GM19463 (cell line): ENCODE data around the gene SLFN14.
"Not testable (repeated sequence)": the region's sequence is repeated elsewhere in the genome, so short reads cannot be mapped to it uniquely, and the experiment has no call there.

Source experiments
- ATAC-seq: cut with Tn5 transposase; IDR thresholded peaks from one replicate; pipeline ENCODE4 v1.9.1; 2021; ENCODE audit warnings: mild to moderate bottlenecking, moderate library complexity; ENCODE audit not compliant: unreplicated experiment

The SLFN14 gene

DNA sequence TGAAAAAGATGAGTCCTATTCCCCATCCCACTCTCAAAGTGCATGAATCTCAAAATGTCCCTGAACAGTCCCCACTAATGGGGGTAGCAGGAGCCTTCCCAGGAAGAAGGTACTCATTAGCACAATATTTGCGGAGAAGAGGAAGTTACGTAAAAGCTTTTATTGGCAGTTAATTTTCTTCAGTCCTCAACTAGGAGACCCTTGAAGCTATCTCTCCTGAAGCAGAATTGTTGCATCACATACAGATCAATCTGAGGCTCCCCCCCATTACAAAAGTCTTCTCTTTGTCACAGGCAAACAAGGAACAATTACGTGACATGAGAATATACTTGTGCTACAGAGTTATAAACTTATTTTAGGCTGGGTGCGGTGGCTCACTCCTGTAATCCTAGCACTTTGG lies 37.3 kb downstream of the SLFN14 start:
- no peak for ATAC-seq

DNA sequence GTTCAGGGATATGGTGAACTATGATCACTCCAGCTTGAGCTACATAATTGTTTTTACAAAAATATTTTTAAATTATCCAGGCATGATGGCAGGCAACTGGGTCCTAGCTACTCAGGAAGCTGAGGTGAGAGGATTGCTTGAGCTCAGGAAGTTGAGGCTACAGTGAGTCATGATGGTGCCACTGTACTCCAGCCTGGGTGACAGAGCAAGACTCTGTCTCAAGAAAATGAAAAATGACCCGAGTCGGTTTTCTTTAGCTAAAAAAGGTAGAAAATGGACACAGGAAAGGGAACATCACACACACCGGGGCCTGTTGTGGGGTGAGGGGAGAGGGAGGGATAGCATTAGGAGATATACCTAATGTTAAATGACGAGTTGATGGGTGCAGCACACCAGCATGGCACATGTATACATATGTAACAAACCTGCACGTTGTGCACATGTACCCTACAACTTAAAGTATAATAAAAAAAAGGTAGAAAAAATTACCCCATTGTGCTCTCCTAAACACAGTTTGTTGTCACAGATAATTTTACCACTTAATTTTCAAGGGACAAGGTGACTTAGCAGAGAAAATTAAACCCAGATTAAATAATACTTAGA lies 38.9 kb downstream of the SLFN14 start:
- ATAC-seq = not testable (repeated sequence)

DNA sequence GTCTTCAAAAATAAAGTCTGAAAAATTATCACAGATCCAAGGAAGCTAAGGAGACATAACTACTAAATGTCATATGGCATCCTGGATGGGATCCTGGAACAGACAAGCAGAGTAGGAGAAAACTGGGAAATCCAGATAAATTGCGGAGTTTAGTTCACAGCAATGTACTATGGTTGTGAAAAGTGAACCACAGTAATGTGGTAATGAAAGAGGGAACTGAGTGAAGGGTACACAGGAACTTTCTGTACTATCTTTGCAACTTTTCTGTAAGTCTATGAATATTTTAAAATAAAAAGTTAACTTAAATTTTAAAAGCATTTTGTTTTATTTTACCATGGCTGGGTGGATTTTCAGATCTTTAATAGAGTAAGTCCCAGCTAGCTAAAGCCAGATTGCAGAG lies 39.5 kb downstream of the SLFN14 start:
- ATAC-seq = no peak

DNA sequence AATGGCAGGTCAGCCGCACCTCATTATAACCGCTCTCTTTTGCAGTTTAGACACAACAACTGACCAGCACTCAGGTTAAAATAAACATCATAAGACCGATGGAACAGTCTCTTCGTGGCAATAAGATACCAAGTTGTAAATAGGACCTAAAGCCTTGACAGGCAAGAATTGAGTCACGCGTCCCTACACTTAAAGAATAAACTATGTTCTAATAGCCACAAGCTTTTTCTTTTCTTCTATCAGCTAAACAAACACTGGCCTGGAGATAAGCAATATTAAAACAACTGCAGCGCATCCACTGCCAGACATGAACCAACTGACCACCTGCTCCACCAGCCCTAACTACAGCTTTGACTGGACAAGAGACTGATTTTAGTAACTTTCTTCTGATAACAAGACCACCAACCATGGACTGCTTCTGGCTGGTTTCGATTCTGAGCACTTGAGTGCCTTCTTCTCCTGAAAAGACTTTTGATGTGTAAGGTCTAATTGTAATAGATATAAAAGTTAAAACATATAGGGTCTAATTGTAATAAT lies 40.6 kb downstream of the SLFN14 start:
- no peak for ATAC-seq

DNA sequence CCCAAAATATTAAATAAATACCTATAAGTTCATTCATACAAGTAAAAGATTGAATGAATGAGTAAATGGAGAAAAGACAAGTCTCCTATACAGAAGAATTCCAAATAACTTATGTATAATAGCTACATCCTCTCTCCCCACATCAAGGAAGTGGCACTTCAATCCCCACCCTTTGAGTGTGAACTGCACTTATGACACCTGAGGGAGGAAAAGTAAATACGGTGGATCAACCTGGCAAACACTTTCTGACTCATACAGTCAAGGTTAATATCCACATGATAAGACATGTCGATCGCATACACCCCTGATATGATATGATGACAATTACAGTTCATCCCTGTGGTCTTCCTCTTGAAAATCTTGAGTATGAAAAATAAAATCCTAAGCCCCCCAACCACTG lies 41.2 kb downstream of the SLFN14 start:
- no peak for ATAC-seq

DNA sequence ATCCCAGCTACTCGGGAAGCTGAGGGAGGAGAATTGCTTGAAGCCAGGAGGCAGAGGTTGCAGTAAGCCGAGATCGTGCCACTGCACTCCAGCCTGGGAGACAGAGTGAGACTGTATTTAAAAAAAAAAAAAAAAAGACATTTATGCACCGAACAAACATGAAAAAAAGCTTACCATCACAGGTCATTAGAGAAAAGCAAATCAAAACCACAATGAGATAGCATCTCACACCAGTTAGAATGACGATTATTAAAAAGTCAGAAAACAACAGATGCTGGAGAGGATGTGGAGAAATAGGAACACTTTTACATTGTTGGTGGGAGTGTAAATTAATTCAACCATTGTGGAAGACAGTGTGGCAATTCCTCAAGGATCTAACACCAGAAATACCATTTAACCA lies 42.2 kb downstream of the SLFN14 start:
- not testable (repeated sequence) for ATAC-seq

DNA sequence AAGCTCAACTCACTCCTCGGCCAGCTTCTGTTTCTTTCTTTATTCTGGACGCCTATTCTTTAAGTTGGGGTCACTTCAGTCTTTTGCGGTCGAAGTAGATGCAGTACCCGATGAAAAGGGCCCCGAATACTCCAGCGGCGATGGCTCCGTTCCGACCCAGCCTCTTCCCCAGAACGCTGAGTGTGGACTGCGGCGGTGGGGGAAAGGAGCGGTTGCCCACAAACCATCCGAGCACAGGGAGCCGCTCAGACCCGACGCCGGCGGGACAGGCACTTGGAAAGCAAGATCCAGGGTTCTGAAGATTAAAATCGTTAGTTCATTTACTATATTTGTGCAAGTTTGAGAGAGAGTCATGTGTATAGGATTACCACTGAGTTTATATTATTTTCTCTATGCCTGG lies 45.6 kb downstream of the SLFN14 start:
- no peak for ATAC-seq

DNA sequence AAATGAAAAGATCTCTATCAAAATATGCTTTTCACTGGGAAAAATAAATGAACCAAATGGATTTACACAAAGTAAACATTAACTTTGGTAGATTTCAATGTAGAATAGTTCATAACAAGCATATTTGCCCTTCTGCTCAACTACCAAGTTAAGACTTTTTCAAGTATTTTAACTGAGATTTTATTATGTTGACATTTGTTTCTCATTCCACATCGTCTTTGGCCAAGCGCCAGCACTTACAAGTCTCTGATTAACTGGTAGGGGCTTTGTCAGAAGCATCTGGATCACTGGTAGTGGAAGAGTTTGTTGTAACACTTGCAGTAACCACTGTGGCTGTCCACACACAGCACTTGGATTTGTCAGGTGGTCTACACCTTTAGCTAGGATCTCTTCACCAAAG lies 46.1 kb downstream of the SLFN14 start:
- ATAC-seq = no peak
